OCI-LY7 (cell line): ENCODE results near the gene NPNT. TPM values are rescaled to one million over a fixed set of nuclear protein-coding genes. Genes with fewer than 3 reads are reported as not detected.
"Not testable (repeated sequence)": the region's sequence is repeated elsewhere in the genome, so short reads cannot be mapped to it uniquely, and the experiment has no call there.

ENCODE experiments used
- BruUV-seq: library from RNA; stranded (reverse); fragments of 400-500 nt; replicated peaks from 2 replicates; lab custom pipeline; 2021; lab: Mats Ljungman, UMichigan
- CTCF ChIA-PET: fragments of 300-600 bp; sonication (Branson Sonifier 250); formaldehyde crosslinking; loops from one replicate; lab custom pipeline; 2022; ENCODE audit warnings: antibody characterized with exemption; ENCODE audit not compliant: unreplicated experiment; lab: Charles Lee
- POLR2A ChIA-PET: fragments of 300-600 bp; sonication (Branson Sonifier 250); formaldehyde crosslinking; loops from one replicate; lab custom pipeline; 2022; ENCODE audit warnings: antibody characterized with exemption; lab: Charles Lee
- DNase-seq: peaks from one replicate; pipeline ENCODE4 v3.0.0-alpha.2; 2015; ENCODE audit warnings: low spot score
- H2AFZ ChIP-seq: fragments of 200-600 bp; sonication (generic), shearing (Covaris generic); 2 replicates; pipeline ENCODE4 v1.6.1; 2014; ENCODE audit warnings: mild to moderate bottlenecking, antibody characterized with exemption, low read length, moderate library complexity
- H3K27ac ChIP-seq: fragments of 200-600 bp; sonication (generic); 2 replicates; pipeline ENCODE4 v1.5.1; 2014; ENCODE audit warnings: mixed run types, low read depth, mild to moderate bottlenecking, moderate library complexity, low read length, inconsistent platforms; ENCODE audit not compliant: poor library complexity, severe bottlenecking
- H3K36me3 ChIP-seq: fragments of 200-600 bp; sonication (generic); 2 replicates; pipeline ENCODE4 v1.6.1; 2014; ENCODE audit warnings: mild to moderate bottlenecking, antibody characterized with exemption, low read length, moderate library complexity, mixed read lengths; ENCODE audit not compliant: insufficient read depth
- H3K4me1 ChIP-seq: fragments of 200-600 bp; sonication (generic); 2 replicates; pipeline ENCODE4 v1.5.1; 2014; ENCODE audit warnings: mild to moderate bottlenecking, low read length; ENCODE audit not compliant: insufficient read depth, poor library complexity, severe bottlenecking
- H3K4me2 ChIP-seq: fragments of 200-600 bp; sonication (generic); 2 replicates; pipeline ENCODE4 v1.6.1; 2014; ENCODE audit warnings: mild to moderate bottlenecking, low read length
- H3K4me3 ChIP-seq: fragments of 200-600 bp; sonication (generic); 2 replicates; pipeline ENCODE4 v1.5.1; 2014; ENCODE audit warnings: mild to moderate bottlenecking, low read depth, low read length; ENCODE audit not compliant: poor library complexity, severe bottlenecking
- H3K79me2 ChIP-seq: fragments of 200-600 bp; sonication (generic); 2 replicates; pipeline ENCODE4 v1.6.1; 2016; ENCODE audit warnings: low read depth, mild to moderate bottlenecking, low read length, moderate library complexity, mixed read lengths; ENCODE audit not compliant: insufficient read depth
- H3K9me2 ChIP-seq: fragments of 200-600 bp; sonication (generic); 2 replicates; pipeline ENCODE4 v1.6.1; 2016; ENCODE audit warnings: mild to moderate bottlenecking, low read length, mixed read lengths; ENCODE audit not compliant: insufficient read depth
- H3K9me3 ChIP-seq: fragments of 200-600 bp; sonication (generic); 2 replicates; pipeline ENCODE4 v1.6.1; 2014; ENCODE audit warnings: mild to moderate bottlenecking, mixed run types, low read length, mixed read lengths
- H4K20me1 ChIP-seq: fragments of 200-600 bp; sonication (generic); 2 replicates; pipeline ENCODE4 v1.6.1; 2014; ENCODE audit warnings: mild to moderate bottlenecking, antibody characterized with exemption, low read length, moderate library complexity, mixed read lengths; ENCODE audit not compliant: insufficient read depth
- EZH2phosphoT487 ChIP-seq: fragments of 200-600 bp; sonication (generic); IDR thresholded peaks from 2 replicates; pipeline ENCODE4 v1.6.1; 2018; ENCODE audit warnings: low read depth, borderline replicate concordance, mild to moderate bottlenecking, mixed run types, antibody characterized with exemption, low read length, moderate library complexity, mixed read lengths
- intact Hi-C: fragments of 100-400 bp; cut with micrococcal nuclease; formaldehyde crosslinking; loops from one replicate; pipeline ENCODE4 v1.10.0; 2022; ENCODE audit not compliant: unreplicated experiment
- total RNA-seq, 2 experiments: library from RNA; depleted of rRNA in 1 of 2; stranded (reverse); fragments of >200 nt in 1 of 2; shearing (Covaris generic) in 1 of 2; gene quantifications; 2 replicates each; pipeline ENCODE4 v1.2.3, GENCODE V29; 2014 to 2022
- TF ChIP-seq, protein P1 (sequence below): fragments of 200-600 bp; sonication (generic); conservative IDR thresholded peaks from 2 replicates; pipeline ENCODE4 v1.5.1; 2014; ENCODE audit warnings: mild to moderate bottlenecking, antibody characterized with exemption, low read length, moderate library complexity, mixed read lengths

NPNT gene
- total RNA-seq, 2 experiments from 2014 or later = not detected

DNA sequence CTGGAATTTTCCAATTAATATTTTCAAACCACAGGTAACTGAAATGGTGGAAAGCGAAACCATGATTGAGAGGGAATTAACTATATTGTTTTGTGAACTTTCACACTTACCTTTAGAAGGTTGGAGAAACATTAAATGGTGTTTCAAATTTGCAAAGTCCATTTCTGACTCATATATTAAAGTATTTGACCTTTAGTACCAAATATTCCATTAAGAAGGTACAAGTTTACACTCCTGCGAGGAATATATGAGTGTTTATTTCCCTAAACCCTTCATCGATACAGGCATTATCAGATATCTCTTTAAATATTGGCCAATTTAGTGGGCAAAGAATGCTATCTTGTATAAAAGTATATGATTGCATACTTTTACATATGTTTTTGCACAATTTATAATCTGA, 44.1 kb upstream of the NPNT start:
- ChIA-PET CTCF (no interaction called here), POLR2A (no interaction called here)
- BruUV-seq = no TSS peak
- Histone ChIP-seq H3K4me1 (no peaks in the 10 kb centered on the region), H3K9me2 (no peaks in the 10 kb centered on the region), H4K20me1 (no peaks in the 10 kb centered on the region), H3K4me2 (no peak overlapping the region), H3K79me2 (no peaks in the 10 kb centered on the region), H3K4me3 (no peak overlapping the region), H3K9me3 (no peaks in the 10 kb centered on the region), H3K36me3 (no peaks in the 10 kb centered on the region), H2AFZ (no peak overlapping the region), H3K27ac (no peak overlapping the region)
- DNase-seq = no peak
- intact Hi-C loops = no loop called here
- TF ChIP-seq, protein P1, sequence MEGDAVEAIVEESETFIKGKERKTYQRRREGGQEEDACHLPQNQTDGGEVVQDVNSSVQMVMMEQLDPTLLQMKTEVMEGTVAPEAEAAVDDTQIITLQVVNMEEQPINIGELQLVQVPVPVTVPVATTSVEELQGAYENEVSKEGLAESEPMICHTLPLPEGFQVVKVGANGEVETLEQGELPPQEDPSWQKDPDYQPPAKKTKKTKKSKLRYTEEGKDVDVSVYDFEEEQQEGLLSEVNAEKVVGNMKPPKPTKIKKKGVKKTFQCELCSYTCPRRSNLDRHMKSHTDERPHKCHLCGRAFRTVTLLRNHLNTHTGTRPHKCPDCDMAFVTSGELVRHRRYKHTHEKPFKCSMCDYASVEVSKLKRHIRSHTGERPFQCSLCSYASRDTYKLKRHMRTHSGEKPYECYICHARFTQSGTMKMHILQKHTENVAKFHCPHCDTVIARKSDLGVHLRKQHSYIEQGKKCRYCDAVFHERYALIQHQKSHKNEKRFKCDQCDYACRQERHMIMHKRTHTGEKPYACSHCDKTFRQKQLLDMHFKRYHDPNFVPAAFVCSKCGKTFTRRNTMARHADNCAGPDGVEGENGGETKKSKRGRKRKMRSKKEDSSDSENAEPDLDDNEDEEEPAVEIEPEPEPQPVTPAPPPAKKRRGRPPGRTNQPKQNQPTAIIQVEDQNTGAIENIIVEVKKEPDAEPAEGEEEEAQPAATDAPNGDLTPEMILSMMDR = no peak
- TF ChIP-seq EZH2phosphoT487 = no peak

DNA sequence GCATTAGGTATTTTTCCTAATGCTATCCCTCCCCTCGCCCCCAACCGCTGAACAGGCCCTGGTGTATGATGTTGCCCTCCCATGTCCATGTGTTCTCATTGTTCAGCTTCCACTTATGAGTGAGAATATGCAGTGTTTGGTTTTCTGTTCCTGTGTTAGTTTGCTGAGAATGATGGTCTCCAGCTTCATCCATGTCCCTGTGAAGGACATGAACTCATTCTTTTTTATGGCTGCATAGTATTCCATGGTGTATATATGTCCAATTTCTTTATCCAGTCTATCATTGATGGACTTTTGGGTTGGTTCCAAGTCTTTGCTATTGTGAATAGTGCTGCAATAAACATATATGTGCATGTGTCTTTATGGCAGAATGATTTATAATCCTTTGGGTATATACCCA, 43.0 kb upstream of the NPNT start:
- H3K4me1 ChIP-seq, H3K9me3 ChIP-seq, H3K36me3 ChIP-seq, POLR2A ChIA-PET, BruUV-seq, CTCF ChIA-PET, H3K27ac ChIP-seq, H3K79me2 ChIP-seq, intact Hi-C loops, H3K9me2 ChIP-seq, H3K4me2 ChIP-seq, H4K20me1 ChIP-seq, DNase-seq, H3K4me3 ChIP-seq, H2AFZ ChIP-seq: not testable (repeated sequence)

DNA sequence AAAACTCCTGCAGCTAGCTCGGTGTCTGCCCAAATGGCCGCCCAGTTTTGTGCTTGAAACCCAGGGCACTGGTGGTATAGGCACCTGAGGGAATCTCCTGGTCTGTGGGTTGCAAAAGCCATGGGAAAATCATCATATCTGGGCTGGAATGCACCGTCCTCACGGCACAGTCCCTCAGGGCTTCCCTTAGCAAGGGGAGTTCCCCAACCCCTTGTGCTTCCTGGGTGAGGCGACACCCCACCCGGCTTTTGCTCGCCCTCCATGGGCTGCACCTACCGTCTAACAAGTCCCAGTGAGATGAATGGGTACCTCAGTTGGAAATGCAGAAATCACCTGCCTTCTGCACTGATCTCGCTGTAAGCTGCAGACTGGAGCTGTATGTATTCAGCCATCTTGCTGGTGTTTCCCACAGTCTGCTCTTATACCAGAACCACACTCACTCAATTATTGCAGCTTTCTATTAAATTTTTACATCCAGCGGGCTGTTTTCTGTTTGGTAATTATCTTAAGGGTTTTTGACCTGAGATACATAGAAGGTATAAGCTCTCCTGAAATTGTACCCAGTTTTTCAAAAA, 36.7 kb upstream of the NPNT start:
- Histone ChIP-seq H2AFZ (no peak overlapping the region), H3K9me2 (no peaks in the 10 kb centered on the region), H3K36me3 (no peaks in the 10 kb centered on the region), H3K27ac (no peak overlapping the region), H3K9me3 (no peaks in the 10 kb centered on the region), H3K4me3 (no peak overlapping the region), H3K4me1 (no peaks in the 10 kb centered on the region), H4K20me1 (no peaks in the 10 kb centered on the region), H3K4me2 (no peak overlapping the region), H3K79me2 (no peaks in the 10 kb centered on the region)
- ChIA-PET CTCF (no interaction called here), POLR2A (no interaction called here)
- intact Hi-C loops = no loop called here
- DNase-seq = no peak
- no peak for TF ChIP-seq EZH2phosphoT487
- TF ChIP-seq, protein P1 = no peak
- BruUV-seq = no TSS peak
